GM19099 (cell line): ENCODE measurements around the gene AUNIP.

ENCODE experiments used
- POLR2A ChIP-seq: IDR thresholded peaks from 3 replicates; pipeline ENCODE4 v1.6.1; 2011; ENCODE audit warnings: low read depth; ENCODE audit not compliant: insufficient read length; ENCODE audit errors: extremely low read depth

AUNIP gene

GRCh38 chr1:25794325-25794724 lies 64.9 kb downstream of the AUNIP start:
- no peak for TF ChIP-seq POLR2A

GRCh38 chr1:25793585-25794170 lies 65.6 kb downstream of the AUNIP start:
- TF ChIP-seq POLR2A = no peak

GRCh38 chr1:25792115-25792514 lies 67.1 kb downstream of the AUNIP start:
- TF ChIP-seq POLR2A = no peak

- no peak for TF ChIP-seq POLR2A
These were observed 68.8 kb downstream of the AUNIP start for GRCh38 chr1:25790472-25790871.

DNA sequence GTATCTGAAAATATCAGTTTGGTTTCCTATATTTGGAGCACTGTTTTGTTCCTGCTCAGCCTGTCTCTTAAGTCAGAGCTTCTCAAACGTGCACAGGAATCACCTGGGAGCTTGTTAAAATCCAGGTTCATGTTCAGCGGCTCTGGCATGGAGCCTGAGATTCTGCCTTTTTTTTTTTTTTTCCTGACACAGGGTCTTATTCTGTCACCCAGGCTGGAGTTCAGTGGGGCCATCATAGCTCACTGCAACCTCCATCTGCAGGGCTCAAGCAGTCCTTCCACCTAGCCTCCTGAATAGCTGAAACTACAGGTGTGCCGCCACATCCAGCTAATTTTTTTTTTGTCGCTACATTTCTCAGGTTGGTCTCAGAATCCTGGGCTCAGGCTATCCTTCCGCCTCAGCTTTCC lies 71.5 kb downstream of the AUNIP start:
- TF ChIP-seq POLR2A = no peak

- TF ChIP-seq POLR2A = no peak
These were observed 72.1 kb downstream of the AUNIP start for GRCh38 chr1:25786887-25787759.

- no peak for TF ChIP-seq POLR2A
These were observed 73.8 kb downstream of the AUNIP start for GRCh38 chr1:25785333-25786067.

- TF ChIP-seq POLR2A = no peak
These were observed 74.6 kb downstream of the AUNIP start for GRCh38 chr1:25784575-25785051.
